GM19395 (cell line): ENCODE data around the gene MSGN1.

Experiments
- ATAC-seq: cut with Tn5 transposase; IDR thresholded peaks from one replicate; pipeline ENCODE4 v1.9.1; 2021; ENCODE audit warnings: mild to moderate bottlenecking, moderate library complexity; ENCODE audit not compliant: unreplicated experiment

Gene MSGN1

DNA sequence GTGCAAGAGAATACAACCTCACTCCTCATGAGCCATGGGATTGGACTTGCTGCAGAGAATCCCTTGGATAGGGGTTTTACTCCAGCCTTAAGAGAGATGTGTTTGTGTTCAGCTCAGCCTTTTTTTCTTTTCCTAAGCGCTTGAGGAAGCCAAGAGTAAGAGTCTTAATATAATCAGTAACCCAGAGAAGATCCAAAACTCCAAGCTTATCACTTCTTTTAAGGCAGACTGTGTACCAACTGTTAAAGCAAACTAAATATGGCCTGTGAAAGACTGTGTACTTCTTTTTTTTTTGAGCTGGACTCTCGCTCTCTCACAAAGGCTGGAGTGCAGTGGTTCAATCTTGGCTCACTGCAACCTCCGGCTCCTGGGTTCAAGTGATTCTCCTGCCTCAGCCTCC is 30.4 kb downstream of the MSGN1 start:
- ATAC-seq = no peak

DNA sequence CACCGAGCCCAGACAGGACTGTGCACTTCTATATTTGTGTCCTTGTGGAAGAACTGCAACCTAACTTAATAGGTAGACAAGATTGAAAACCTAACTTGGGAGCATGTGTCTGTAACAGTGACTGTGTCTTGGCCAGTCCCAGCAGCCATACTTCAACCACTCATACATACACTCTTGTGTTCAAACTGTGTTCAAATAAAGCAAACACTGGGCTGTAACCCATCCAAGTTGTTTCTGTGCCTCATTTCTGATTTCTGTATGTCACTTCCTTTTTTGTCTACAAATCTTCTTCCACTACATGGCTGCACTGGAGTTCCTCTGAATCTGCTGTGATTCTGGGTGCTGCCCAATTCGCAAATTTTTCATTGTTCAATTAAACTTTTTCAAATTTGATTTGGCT is 31.0 kb downstream of the MSGN1 start:
- ATAC-seq = no peak

DNA sequence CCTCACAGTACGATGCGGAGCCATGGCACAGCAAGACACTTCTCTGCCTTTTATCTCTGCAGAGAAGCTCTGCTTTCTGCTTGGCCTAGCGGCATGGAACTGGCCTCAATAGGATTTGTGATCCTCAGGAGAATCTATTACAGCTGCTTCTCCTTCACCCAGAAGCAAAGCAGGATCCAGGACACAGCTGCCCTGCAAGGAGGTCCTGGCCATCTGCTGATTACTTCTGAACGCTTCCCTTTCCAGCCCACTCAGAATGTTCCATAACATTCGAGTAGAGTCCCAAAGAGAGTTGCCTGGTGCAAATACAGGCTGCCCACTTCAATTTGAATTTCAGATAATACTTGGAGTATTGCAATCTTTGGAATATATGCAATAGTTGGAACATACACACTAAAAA is 33.0 kb downstream of the MSGN1 start:
- ATAC-seq = no peak

DNA sequence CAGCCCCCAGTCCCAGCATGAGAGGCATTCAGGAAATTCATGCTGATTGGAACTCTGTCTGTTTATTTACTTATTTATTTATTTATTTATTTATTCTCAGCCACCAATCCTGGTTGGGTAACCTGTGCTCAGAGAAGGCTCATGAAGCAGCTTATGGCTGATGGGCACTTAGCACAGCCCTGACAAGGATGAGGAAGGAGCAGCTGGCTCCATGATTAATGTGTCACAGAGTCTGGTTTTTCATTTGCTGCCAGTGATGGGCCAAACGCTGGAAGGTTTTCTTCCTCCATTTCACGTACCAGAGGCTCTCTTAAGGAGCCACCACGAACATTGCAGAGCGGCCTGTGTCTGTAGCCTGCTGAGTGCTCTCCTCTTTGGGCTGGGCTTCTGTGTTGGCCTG is 33.9 kb downstream of the MSGN1 start:
- ATAC-seq = no peak

DNA sequence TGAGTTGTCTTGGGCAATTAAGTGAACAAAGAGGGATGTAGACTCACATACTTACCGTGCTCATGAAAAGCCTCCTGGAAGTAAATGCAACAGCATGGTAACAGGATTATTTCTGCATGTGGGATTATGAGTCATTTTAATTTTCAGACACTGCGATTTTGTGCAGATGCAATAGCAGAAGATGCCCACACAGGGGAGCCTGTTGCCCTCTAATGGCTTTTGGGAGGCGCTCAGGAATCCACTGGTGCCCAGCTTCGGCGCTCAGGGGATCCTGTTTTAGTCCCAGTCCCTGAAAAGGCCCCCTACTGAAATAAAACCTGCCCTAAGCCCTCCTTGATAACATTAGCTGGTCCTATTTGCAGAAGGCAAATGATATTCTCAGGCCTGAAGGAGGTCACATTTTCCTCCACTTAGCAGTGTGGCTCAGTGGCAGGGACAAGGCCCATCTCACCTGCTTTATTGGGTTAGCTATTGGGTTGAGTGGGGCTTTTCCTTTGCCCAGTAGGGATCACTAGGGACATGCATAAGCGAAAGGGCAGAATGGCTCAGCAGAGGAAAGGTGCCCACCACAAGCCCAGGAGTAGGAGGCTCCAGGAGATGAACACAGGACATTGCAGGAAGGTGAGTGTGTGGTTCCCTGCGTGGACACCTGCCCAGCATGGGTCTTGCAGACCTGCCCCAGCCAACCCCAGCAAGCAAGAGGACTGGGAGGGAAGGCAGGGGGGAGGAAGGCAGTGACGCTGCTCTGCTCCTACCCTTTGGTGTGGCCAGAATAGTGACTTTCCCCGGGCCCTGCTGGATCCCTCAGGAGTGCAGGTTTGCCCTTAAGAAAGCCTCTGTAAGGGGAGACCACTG is 35.7 kb downstream of the MSGN1 start:
- ATAC-seq = peak; percentile 88

DNA sequence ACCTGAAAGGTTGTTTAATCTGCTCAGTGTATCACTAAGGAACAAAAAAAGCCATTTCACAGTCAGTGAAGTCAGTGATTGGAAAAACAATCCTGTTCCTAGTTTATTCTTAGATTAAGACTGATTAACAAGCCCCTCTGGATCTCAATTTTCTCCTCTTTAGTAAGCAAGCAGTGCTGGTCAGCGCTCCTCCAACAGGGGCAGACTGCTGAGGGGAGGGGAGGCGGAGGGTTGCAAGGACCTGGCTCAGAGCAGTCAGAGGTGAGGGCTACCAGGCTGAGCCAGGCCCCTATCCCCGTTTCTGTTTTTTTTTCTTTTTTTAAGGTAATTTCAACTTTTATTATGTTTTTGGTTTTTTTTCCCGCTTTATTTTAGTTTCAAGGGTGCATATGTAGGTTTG is 37.5 kb downstream of the MSGN1 start:
- no peak for ATAC-seq

DNA sequence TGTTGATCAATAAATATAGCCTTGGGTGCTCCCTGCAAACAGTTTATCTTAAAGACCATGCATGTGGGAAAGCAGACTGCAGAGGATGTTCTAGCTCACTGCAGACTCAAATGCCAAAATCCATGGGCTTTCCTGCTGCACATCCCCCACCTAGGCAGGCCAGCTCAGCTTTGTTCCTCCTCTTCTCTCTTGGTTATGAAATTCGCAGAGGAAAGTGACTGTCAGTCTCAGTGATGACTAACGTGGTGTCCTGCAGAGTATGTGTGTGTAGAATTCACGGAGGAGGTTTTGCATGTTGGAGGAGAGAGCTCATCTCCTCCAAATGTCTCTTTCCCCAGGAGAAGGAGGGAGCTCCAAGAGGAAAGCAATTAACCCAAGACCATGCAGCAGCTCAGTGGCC is 40.8 kb downstream of the MSGN1 start:
- ATAC-seq = no peak

DNA sequence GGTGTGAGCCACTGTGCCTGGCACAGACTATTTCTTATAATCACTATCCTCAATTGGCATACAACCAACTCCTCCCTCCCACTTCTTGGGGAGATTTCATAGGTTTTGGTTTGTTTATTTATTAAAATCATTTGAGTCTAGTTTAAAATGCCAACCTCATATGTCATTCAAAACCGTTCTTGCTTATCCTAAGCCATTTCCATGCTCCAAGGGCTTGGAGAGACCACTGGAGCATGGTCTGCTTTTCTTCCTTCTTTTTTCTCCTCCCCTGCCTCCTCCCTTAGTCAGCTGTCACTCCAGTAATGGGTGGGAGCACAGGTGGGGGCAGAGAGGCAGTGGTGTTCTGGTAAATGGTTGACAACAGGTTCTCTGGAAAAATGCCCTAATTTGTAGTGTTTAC is 41.8 kb downstream of the MSGN1 start:
- ATAC-seq = no peak

DNA sequence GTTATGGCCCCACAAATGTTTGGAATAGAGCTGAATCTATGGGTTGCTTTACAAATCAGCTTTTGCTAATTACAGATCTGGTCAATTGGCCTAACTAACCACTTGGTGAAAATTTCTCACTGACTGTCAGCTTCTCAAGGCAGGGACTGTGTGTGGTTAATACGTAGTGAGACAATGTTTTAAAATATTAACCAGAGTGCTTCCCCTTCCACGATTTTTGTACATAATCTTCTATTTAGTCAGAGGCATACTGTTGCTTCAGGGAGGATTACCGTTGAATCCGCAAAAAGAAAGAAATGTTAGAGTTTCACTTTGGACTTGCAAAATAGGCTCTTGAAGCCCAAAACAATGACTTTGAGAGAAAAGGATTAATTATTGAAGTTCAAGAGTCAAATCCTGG is 47.3 kb downstream of the MSGN1 start:
- ATAC-seq = no peak

DNA sequence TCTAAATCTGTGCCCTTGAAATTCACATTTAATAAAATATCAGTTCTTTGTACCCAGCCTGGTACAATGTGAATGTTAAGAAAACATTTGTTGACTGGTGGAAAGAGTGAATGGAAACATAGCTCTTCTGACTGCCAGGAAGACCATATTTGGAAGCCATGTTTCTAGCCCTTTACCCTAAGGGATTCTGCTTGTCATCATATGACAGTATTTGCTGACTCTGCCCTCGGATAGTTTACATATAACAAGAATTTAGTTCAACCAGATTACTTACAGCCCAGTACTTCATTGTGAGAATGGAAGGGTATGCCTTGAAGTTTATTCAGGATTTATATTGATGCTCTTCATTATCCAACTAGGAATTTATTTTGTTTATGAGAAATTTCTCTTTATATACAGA is 48.4 kb downstream of the MSGN1 start:
- no peak for ATAC-seq

DNA sequence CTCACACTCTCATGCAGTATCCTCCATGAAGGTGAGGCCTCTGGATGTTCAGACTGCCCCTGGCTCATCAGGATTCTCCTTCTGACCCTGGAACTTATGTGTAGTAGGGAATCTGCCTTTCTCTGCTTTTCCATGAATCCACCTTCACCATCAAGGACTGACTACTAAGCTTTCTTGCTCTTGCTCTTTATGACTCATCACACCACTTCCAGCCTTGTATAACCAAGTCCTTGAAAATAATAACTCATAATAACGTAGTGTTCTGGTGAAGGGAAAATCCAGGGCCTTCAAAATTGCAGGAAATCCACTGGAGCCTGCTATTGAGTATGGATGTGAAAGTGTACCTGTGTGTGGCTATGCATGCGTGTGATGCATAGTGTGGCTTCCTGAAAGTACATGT is 50.9 kb downstream of the MSGN1 start:
- ATAC-seq = no peak
